Activated CD4-positive, alpha-beta T cell treated with anti-CD3 and anti-CD28 coated beads, Interleukin-2, amount 10 ng/mL, durations not matched to agents 24 days and 14 days (primary cell): ENCODE data around the gene OR52D1. TPM values are rescaled to one million over a fixed set of nuclear protein-coding genes. Genes with fewer than 3 reads are reported as not detected.

Experiments
- DNase-seq: peaks from one replicate; pipeline ENCODE4 v3.0.0; 2022
- H3K27ac Mint-ChIP-seq: one replicate; pipeline ENCODE4 v1.8.0; 2022; ENCODE audit warnings: mild to moderate bottlenecking, mixed read lengths
- H3K27me3 Mint-ChIP-seq: one replicate; pipeline ENCODE4 v1.8.0; 2022; ENCODE audit warnings: mixed read lengths
- H3K36me3 Mint-ChIP-seq: one replicate; pipeline ENCODE4 v1.8.0; 2022; ENCODE audit warnings: low read depth, mild to moderate bottlenecking, mixed read lengths
- H3K4me1 Mint-ChIP-seq: one replicate; pipeline ENCODE4 v1.8.0; 2021; ENCODE audit warnings: mixed read lengths
- H3K4me3 Mint-ChIP-seq: one replicate; pipeline ENCODE4 v1.8.0; 2022; ENCODE audit warnings: mild to moderate bottlenecking, moderate library complexity, mixed read lengths
- H3K9me3 Mint-ChIP-seq: one replicate; pipeline ENCODE4 v1.8.0; 2021; ENCODE audit warnings: mixed read lengths
- intact Hi-C: fragments of 100-400 bp; cut with micrococcal nuclease; formaldehyde crosslinking; loops from one replicate; pipeline ENCODE4 v1.15.1; 2023
- total RNA-seq: library from RNA; stranded (reverse); gene quantifications from 2 replicates; pipeline ENCODE4 v1.2.3, GENCODE V29; 2022

Gene OR52D1
- total RNA-seq = not detected in 2 replicates

- Mint-ChIP-seq H3K9me3 (no peaks in the 10 kb centered on the region), H3K4me3 (no peak within 1 kb of the TSS), H3K27me3 (peaks cover 10% of the 10 kb centered on the region), H3K36me3 (no peaks in the 10 kb centered on the region), H3K27ac (no peak within 1 kb of the TSS), H3K4me1 (no peaks in the 10 kb centered on the region)
- no peak for DNase-seq
- intact Hi-C loops = no loop called here
Measured at GRCh38 chr11:5488385-5488784, at the start of gene OR52D1. Gene OR52D1 (plus strand): TSS chr11:5488685. CDS start chr11:5488707, 22 bp downstream.

- no peak within 1 kb of the TSS for H3K4me3 Mint-ChIP-seq
- intact Hi-C loops = no loop called here
- H3K4me1 Mint-ChIP-seq = no peaks in the 10 kb centered on the region
- H3K27me3 Mint-ChIP-seq = no peaks in the 10 kb centered on the region
- H3K36me3 Mint-ChIP-seq = no peaks in the 10 kb centered on the region
- peaks cover 4% of the 10 kb centered on the region for H3K9me3 Mint-ChIP-seq
- DNase-seq = no peak
- no peak within 1 kb of the TSS for H3K27ac Mint-ChIP-seq
Measured at GRCh38 chr11:5441414-5441813, 47.1 kb upstream of the OR52D1 start, which contains the start of gene OR51I1. Gene OR51I1 (minus strand): TSS chr11:5441514. CDS start chr11:5441514, 0 bp downstream.

GRCh38 chr11:5443835-5444393, 44.6 kb upstream of the OR52D1 start:
- H3K4me3 Mint-ChIP-seq = no peak overlapping the region
- H3K4me1 Mint-ChIP-seq = no peaks in the 10 kb centered on the region
- intact Hi-C loops = no loop called here
- no peaks in the 10 kb centered on the region for H3K36me3 Mint-ChIP-seq
- peaks cover 4% of the 10 kb centered on the region for H3K9me3 Mint-ChIP-seq
- no peaks in the 10 kb centered on the region for H3K27me3 Mint-ChIP-seq
- no peak overlapping the region for H3K27ac Mint-ChIP-seq
- no peak for DNase-seq

GRCh38 chr11:5449023-5449422, 39.5 kb upstream of the OR52D1 start, which contains the start of gene OR51I2:
Gene OR51I2 (plus strand): TSS chr11:5449323. CDS start chr11:5453489, 4,166 bp downstream.
- no peaks in the 10 kb centered on the region for H3K9me3 Mint-ChIP-seq
- intact Hi-C loops = no loop called here
- H3K4me3 Mint-ChIP-seq = no peak within 1 kb of the TSS
- H3K36me3 Mint-ChIP-seq = no peaks in the 10 kb centered on the region
- no peak within 1 kb of the TSS for H3K27ac Mint-ChIP-seq
- H3K27me3 Mint-ChIP-seq = no peaks in the 10 kb centered on the region
- DNase-seq = no peak
- H3K4me1 Mint-ChIP-seq = no peaks in the 10 kb centered on the region

- Mint-ChIP-seq H3K4me1 (no peaks in the 10 kb centered on the region), H3K9me3 (no peaks in the 10 kb centered on the region), H3K4me3 (no peak overlapping the region), H3K27me3 (no peaks in the 10 kb centered on the region), H3K36me3 (no peaks in the 10 kb centered on the region), H3K27ac (no peak overlapping the region)
- intact Hi-C loops = no loop called here
- DNase-seq = no peak
Measured at GRCh38 chr11:5449432-5449831, 39.1 kb upstream of the OR52D1 start.

- Mint-ChIP-seq H3K4me1 (no peaks in the 10 kb centered on the region), H3K36me3 (no peaks in the 10 kb centered on the region), H3K9me3 (no peaks in the 10 kb centered on the region), H3K27ac (no peak overlapping the region), H3K27me3 (no peaks in the 10 kb centered on the region), H3K4me3 (no peak overlapping the region)
- DNase-seq = no peak
- intact Hi-C loops = no loop called here
Measured at GRCh38 chr11:5460983-5461621, 27.4 kb upstream of the OR52D1 start.

GRCh38 chr11:5467527-5467926, 21.0 kb upstream of the OR52D1 start:
- Mint-ChIP-seq H3K27ac (no peak overlapping the region), H3K9me3 (no peaks in the 10 kb centered on the region), H3K36me3 (no peaks in the 10 kb centered on the region), H3K4me1 (no peaks in the 10 kb centered on the region), H3K4me3 (no peak overlapping the region), H3K27me3 (peaks cover 3% of the 10 kb centered on the region)
- intact Hi-C loops = no loop called here
- DNase-seq = no peak

GRCh38 chr11:5473921-5474320, 14.6 kb upstream of the OR52D1 start:
- DNase-seq = no peak
- Mint-ChIP-seq H3K27me3 (peaks cover 13% of the 10 kb centered on the region), H3K9me3 (no peaks in the 10 kb centered on the region), H3K27ac (no peak overlapping the region), H3K36me3 (no peaks in the 10 kb centered on the region), H3K4me1 (no peaks in the 10 kb centered on the region), H3K4me3 (no peak overlapping the region)
- intact Hi-C loops = no loop called here

GRCh38 chr11:5476186-5476819, 12.2 kb upstream of the OR52D1 start:
- no peaks in the 10 kb centered on the region for H3K36me3 Mint-ChIP-seq
- no peak overlapping the region for H3K4me3 Mint-ChIP-seq
- H3K9me3 Mint-ChIP-seq = no peaks in the 10 kb centered on the region
- no peak overlapping the region for H3K27ac Mint-ChIP-seq
- no peaks in the 10 kb centered on the region for H3K4me1 Mint-ChIP-seq
- peak; percentile 79 for DNase-seq
- H3K27me3 Mint-ChIP-seq = peaks cover 15% of the 10 kb centered on the region
- intact Hi-C loops = loop anchor here (1.0 kb wide), 1 partner anchor 332 kb away; the partner anchor contains the start of gene OR52N2

GRCh38 chr11:5486003-5486402, 2.5 kb upstream of the OR52D1 start:
- Mint-ChIP-seq H3K27me3 (peaks cover 4% of the 10 kb centered on the region), H3K4me1 (no peaks in the 10 kb centered on the region), H3K4me3 (no peak overlapping the region), H3K36me3 (no peaks in the 10 kb centered on the region), H3K27ac (peak overlapping the region; percentile 34), H3K9me3 (no peaks in the 10 kb centered on the region)
- intact Hi-C loops = no loop called here
- no peak for DNase-seq

GRCh38 chr11:5486421-5486820, 2.1 kb upstream of the OR52D1 start:
- H3K4me1 Mint-ChIP-seq = no peaks in the 10 kb centered on the region
- H3K27ac Mint-ChIP-seq = peak overlapping the region; percentile 34
- peaks cover 7% of the 10 kb centered on the region for H3K27me3 Mint-ChIP-seq
- intact Hi-C loops = no loop called here
- no peaks in the 10 kb centered on the region for H3K9me3 Mint-ChIP-seq
- no peak for DNase-seq
- no peaks in the 10 kb centered on the region for H3K36me3 Mint-ChIP-seq
- H3K4me3 Mint-ChIP-seq = no peak overlapping the region

- DNase-seq = no peak
- H3K36me3 Mint-ChIP-seq = no peaks in the 10 kb centered on the region
- intact Hi-C loops = no loop called here
- H3K27me3 Mint-ChIP-seq = peaks cover 8% of the 10 kb centered on the region
- no peaks in the 10 kb centered on the region for H3K9me3 Mint-ChIP-seq
- no peaks in the 10 kb centered on the region for H3K4me1 Mint-ChIP-seq
- H3K4me3 Mint-ChIP-seq = no peak overlapping the region
- no peak overlapping the region for H3K27ac Mint-ChIP-seq
Measured at GRCh38 chr11:5488798-5489399, 414 bp downstream of the OR52D1 start.

GRCh38 chr11:5489576-5490357, 1.3 kb downstream of the OR52D1 start:
- intact Hi-C loops = no loop called here
- Mint-ChIP-seq H3K9me3 (no peaks in the 10 kb centered on the region), H3K36me3 (no peaks in the 10 kb centered on the region), H3K27ac (no peak overlapping the region), H3K27me3 (peaks cover 9% of the 10 kb centered on the region), H3K4me3 (no peak overlapping the region), H3K4me1 (no peaks in the 10 kb centered on the region)
- no peak for DNase-seq
